ENCODE data around the gene IGSF21. TPM values are rescaled to one million over a fixed set of nuclear protein-coding genes. Genes with fewer than 3 reads are reported as not detected.

Gene IGSF21
- total RNA-seq, 1 donor from 2014 or later: 2.4 TPM

DNA sequence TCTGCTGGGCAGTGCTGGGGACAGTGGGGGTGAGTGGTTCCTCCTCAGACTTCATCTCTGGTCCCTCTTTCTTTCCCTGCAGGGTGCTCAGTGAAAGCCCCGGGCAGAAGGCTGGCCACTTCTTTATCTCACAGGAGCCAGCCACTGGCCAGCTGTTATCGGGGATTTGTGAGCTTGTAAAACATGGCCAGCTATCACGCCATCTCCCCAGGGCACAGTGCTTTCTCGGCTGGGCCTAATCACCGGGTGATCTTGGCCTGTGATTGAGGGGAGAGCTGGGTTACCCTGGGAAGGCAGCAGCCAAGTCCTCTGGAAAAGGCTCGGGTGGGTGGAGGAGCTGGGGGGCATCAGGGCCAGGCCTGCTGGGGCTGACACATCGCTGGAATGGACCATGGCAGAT lies 83.0 kb downstream of the IGSF21 start:
- TF ChIP-seq, protein P1, sequence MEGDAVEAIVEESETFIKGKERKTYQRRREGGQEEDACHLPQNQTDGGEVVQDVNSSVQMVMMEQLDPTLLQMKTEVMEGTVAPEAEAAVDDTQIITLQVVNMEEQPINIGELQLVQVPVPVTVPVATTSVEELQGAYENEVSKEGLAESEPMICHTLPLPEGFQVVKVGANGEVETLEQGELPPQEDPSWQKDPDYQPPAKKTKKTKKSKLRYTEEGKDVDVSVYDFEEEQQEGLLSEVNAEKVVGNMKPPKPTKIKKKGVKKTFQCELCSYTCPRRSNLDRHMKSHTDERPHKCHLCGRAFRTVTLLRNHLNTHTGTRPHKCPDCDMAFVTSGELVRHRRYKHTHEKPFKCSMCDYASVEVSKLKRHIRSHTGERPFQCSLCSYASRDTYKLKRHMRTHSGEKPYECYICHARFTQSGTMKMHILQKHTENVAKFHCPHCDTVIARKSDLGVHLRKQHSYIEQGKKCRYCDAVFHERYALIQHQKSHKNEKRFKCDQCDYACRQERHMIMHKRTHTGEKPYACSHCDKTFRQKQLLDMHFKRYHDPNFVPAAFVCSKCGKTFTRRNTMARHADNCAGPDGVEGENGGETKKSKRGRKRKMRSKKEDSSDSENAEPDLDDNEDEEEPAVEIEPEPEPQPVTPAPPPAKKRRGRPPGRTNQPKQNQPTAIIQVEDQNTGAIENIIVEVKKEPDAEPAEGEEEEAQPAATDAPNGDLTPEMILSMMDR (IDR thresholded peaks at IDR 0.05): no peak
- H3K4me3 ChIP-seq: no peak overlapping the region
- no peaks in the 10 kb centered on the region for H3K4me1 ChIP-seq
- intact Hi-C loops (cut with DNase I): no loop called here
- no peak overlapping the region for H3K27ac ChIP-seq
- H3K27me3 ChIP-seq: peaks cover 5% of the 10 kb centered on the region
- no peaks in the 10 kb centered on the region for H3K9me3 ChIP-seq
- no peak for DNase-seq (ENCODE audit: low spot score in 2 of 2)
- H3K36me3 ChIP-seq: no peaks in the 10 kb centered on the region

DNA sequence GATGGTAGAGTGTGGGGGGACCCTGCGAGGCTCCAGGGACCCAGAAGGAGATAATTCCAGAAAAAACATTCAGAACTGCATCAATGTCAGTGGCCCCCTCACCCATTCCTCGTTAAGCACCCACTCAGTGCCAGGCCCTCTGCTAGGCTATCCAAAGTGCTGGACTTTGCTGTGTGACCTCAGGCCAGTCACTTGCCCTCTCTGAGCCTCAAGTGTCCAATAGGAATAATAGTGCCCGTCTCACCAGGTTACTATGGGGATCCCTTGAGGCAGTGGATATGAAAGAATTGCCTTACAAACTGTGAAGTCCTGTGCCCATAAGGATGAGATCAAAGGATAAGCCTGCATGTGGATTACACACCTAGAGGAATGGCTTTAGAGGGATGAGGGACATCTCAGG lies 83.4 kb downstream of the IGSF21 start:
- no peak overlapping the region for H3K4me3 ChIP-seq
- H3K4me1 ChIP-seq: no peaks in the 10 kb centered on the region
- TF ChIP-seq, protein P1 (IDR thresholded peaks at IDR 0.05): no peak
- no peak for DNase-seq (ENCODE audit: low spot score in 2 of 2)
- no peaks in the 10 kb centered on the region for H3K9me3 ChIP-seq
- no peaks in the 10 kb centered on the region for H3K36me3 ChIP-seq
- peaks cover 5% of the 10 kb centered on the region for H3K27me3 ChIP-seq
- intact Hi-C loops (cut with DNase I): no loop called here
- no peak overlapping the region for H3K27ac ChIP-seq

DNA sequence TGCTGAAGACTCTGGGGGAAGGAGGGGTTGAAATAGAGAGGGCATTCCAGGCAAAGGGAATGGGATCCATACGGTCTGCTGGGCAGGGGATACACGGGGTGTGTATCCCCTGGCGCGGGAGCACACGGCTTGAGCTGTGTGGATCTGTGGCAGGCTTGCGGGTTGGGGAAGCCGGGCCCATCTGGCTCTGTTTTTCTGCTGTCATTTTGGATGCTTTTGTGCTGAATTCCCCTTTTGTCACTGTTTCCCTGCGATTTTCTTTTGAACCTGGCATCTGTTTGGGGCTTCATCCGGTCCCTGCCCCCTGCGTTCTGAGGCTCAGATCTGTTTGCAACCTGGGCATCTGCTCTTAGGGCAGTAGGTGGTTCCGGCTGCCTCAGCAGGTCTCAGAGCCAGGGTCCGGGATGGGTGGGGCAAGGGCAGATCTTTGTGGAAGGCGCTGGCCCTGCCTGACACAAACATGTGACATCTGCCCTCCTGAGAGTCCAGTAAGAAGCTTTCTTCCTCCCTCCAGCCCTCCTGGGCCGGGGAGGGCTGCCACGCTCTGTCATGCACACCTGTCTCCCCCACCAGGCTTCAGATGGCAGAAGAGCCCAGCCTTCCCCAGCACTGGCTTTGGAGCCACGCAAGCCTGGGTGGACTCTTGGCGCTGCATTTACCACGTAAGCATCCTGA lies 84.0 kb downstream of the IGSF21 start:
- Histone ChIP-seq H3K36me3 (no peaks in the 10 kb centered on the region), H3K4me1 (no peaks in the 10 kb centered on the region), H3K4me3 (no peak overlapping the region), H3K27me3 (peaks cover 5% of the 10 kb centered on the region), H3K27ac (no peak overlapping the region), H3K9me3 (no peaks in the 10 kb centered on the region)
- TF ChIP-seq, protein P1 (IDR thresholded peaks at IDR 0.05): no peak
- intact Hi-C loops (cut with DNase I): no loop called here
- DNase-seq (ENCODE audit: low spot score in 2 of 2): no peak

DNA sequence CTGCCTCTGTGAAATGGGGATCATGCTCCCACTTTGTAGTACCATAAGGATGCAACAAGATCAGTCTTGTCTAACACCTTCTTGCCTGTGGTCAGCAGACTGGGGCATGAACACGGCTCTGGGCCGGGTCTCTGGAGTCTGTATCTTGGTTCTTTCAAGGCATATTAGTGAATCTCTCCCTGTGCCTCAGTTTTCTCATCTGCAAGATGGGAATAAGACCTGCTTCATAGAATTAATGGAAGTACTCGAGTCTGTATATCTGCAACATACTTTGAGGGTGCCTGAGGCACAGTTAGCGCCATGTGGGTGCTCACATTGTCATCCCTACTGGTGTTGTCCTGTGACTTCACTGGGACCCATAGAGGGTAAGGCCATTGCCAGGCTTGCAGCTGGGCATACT lies 84.6 kb downstream of the IGSF21 start:
- Histone ChIP-seq H3K4me1 (no peaks in the 10 kb centered on the region), H3K27me3 (peaks cover 5% of the 10 kb centered on the region), H3K36me3 (no peaks in the 10 kb centered on the region), H3K4me3 (no peak overlapping the region), H3K27ac (no peak overlapping the region), H3K9me3 (no peaks in the 10 kb centered on the region)
- intact Hi-C loops (cut with DNase I): no loop called here
- DNase-seq (ENCODE audit: low spot score in 2 of 2): no peak
- TF ChIP-seq, protein P1 (IDR thresholded peaks at IDR 0.05): no peak

DNA sequence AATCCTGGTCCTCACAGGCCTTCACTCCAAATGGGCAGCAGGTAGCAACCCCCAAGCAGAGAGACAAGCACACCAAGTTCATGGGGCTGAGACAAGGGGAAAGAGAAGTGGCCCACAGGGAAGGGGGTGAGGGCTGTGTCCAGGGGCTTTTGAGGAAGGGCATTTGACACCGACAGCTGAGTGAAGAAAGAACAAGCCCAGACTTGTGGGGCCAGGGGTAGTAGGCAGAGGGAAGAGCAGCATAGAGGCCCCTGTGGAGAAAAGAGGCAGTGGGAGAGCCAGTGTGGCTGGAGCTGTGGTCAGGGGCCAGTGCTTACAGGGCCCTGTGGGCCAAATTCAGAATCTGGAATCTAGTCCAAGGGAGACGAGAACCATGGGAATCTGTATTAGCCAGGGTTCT lies 85.4 kb downstream of the IGSF21 start:
- H3K36me3 ChIP-seq: no peaks in the 10 kb centered on the region
- no peaks in the 10 kb centered on the region for H3K9me3 ChIP-seq
- peaks cover 5% of the 10 kb centered on the region for H3K27me3 ChIP-seq
- H3K27ac ChIP-seq: no peak overlapping the region
- intact Hi-C loops (cut with DNase I): no loop called here
- no peak for DNase-seq (ENCODE audit: low spot score in 2 of 2)
- H3K4me3 ChIP-seq: no peak overlapping the region
- H3K4me1 ChIP-seq: no peaks in the 10 kb centered on the region
- TF ChIP-seq, protein P1 (IDR thresholded peaks at IDR 0.05): no peak

DNA sequence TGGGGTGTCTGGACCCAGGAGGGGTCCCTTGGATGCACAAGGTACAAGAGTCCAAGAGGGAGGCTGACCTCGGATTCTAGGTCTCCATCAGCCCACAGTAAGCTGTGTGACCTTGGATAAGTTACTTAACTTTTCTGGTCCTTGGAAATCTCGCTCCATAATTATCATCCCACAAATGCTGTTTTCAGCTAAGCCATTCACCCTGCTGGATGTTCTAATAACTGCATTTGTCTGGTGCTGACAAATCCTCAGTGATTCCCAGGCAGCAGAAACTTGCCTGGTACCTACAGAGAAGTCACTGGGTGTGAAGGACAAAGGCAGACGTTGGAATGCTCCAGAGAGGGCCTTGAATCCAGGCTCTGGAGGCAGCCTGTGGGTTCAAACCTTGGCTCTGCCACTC lies 89.7 kb downstream of the IGSF21 start:
- no peaks in the 10 kb centered on the region for H3K27me3 ChIP-seq
- no peak overlapping the region for H3K4me3 ChIP-seq
- no peaks in the 10 kb centered on the region for H3K9me3 ChIP-seq
- H3K36me3 ChIP-seq: no peaks in the 10 kb centered on the region
- no peaks in the 10 kb centered on the region for H3K4me1 ChIP-seq
- H3K27ac ChIP-seq: no peak overlapping the region
- no peak for DNase-seq (ENCODE audit: low spot score in 2 of 2)
- intact Hi-C loops (cut with DNase I): no loop called here
- TF ChIP-seq, protein P1 (IDR thresholded peaks at IDR 0.05): no peak
